Raji (cell line): ENCODE measurements around the gene HCRTR2.

Experiments used
- POLR2A ChIP-seq: IDR thresholded peaks from 2 replicates; pipeline ENCODE4 v1.6.1; 2011; ENCODE audit warnings: low read depth, low read length, control low read depth; ENCODE audit not compliant: insufficient read depth

HCRTR2 gene

GRCh38 chr6:55174211-55175026 lies at the start of gene HCRTR2:
Gene HCRTR2 (plus strand): TSS chr6:55174515. CDS start chr6:55174588, 73 bp downstream.
- no peak for TF ChIP-seq POLR2A

GRCh38 chr6:55130806-55131324 lies 43.5 kb upstream of the HCRTR2 start:
- no peak for TF ChIP-seq POLR2A

GRCh38 chr6:55131616-55132015 lies 42.7 kb upstream of the HCRTR2 start:
- no peak for TF ChIP-seq POLR2A

- no peak for TF ChIP-seq POLR2A
These were observed 37.4 kb upstream of the HCRTR2 start for GRCh38 chr6:55136916-55137315.

- no peak for TF ChIP-seq POLR2A
These were observed 36.2 kb upstream of the HCRTR2 start for GRCh38 chr6:55137929-55138693.

- no peak for TF ChIP-seq POLR2A
These were observed 32.7 kb upstream of the HCRTR2 start for GRCh38 chr6:55141611-55142010.

GRCh38 chr6:55142610-55143009 lies 31.7 kb upstream of the HCRTR2 start:
- TF ChIP-seq POLR2A, result no peak

GRCh38 chr6:55153284-55153683 lies 21.0 kb upstream of the HCRTR2 start:
- TF ChIP-seq POLR2A, result no peak

GRCh38 chr6:55167860-55168259 lies 6.5 kb upstream of the HCRTR2 start:
- no peak for TF ChIP-seq POLR2A

- TF ChIP-seq POLR2A, result no peak
These were observed 1.0 kb downstream of the HCRTR2 start for GRCh38 chr6:55175078-55176049.

GRCh38 chr6:55176958-55177357 lies 2.6 kb downstream of the HCRTR2 start:
- no peak for TF ChIP-seq POLR2A

GRCh38 chr6:55180258-55180657 lies 5.9 kb downstream of the HCRTR2 start:
- no peak for TF ChIP-seq POLR2A

- TF ChIP-seq POLR2A, result no peak
These were observed 7.8 kb downstream of the HCRTR2 start for GRCh38 chr6:55182016-55182650.

- no peak for TF ChIP-seq POLR2A
These were observed 10.6 kb downstream of the HCRTR2 start for GRCh38 chr6:55184782-55185530.

- no peak for TF ChIP-seq POLR2A
These were observed 24.4 kb downstream of the HCRTR2 start for GRCh38 chr6:55198715-55199114.
